ENCODE data around the gene DPY19L1.
"Not testable (repeated sequence)": the region's sequence is repeated elsewhere in the genome, so short reads cannot be mapped to it uniquely, and the experiment has no call there.

Gene DPY19L1

DNA sequence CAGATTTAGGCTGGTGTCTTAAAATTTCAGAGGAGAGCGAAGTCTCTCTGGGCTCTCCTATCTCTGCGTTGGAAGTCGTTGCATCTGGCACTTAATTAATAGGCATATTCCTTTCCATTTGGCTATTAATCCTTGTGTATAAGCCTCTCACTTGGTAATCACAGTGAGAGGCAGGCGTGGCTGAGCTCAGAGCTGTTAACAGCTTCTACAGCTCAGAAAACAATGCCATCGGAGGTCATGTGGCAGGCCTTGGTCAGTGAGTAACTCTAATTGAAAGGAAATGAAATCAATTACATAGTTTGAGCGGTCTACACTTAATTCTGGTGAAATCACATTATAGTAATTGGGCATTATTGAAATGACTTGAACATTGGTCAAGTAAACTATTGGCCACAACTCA is 135.1 kb downstream of the DPY19L1 start:
- DNase-seq (ENCODE audit: low spot score) (no peak), ATAC-seq (ENCODE audit: low read depth) (no peak)
- no peak overlapping the region for H3K4me3 ChIP-seq (ENCODE audit: severe bottlenecking)
- H3K4me1 ChIP-seq (ENCODE audit: insufficient read depth, poor library complexity, severe bottlenecking) = no peaks in the 10 kb centered on the region
- no peak overlapping the region for H3K27ac ChIP-seq (ENCODE audit: poor library complexity, severe bottlenecking)
- no peaks in the 10 kb centered on the region for H3K27me3 ChIP-seq (ENCODE audit: insufficient read depth, poor library complexity, severe bottlenecking)
- TF ChIP-seq, protein P1, sequence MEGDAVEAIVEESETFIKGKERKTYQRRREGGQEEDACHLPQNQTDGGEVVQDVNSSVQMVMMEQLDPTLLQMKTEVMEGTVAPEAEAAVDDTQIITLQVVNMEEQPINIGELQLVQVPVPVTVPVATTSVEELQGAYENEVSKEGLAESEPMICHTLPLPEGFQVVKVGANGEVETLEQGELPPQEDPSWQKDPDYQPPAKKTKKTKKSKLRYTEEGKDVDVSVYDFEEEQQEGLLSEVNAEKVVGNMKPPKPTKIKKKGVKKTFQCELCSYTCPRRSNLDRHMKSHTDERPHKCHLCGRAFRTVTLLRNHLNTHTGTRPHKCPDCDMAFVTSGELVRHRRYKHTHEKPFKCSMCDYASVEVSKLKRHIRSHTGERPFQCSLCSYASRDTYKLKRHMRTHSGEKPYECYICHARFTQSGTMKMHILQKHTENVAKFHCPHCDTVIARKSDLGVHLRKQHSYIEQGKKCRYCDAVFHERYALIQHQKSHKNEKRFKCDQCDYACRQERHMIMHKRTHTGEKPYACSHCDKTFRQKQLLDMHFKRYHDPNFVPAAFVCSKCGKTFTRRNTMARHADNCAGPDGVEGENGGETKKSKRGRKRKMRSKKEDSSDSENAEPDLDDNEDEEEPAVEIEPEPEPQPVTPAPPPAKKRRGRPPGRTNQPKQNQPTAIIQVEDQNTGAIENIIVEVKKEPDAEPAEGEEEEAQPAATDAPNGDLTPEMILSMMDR (IDR thresholded peaks at IDR 0.05; ENCODE audit: poor library complexity, severe bottlenecking) = no peak
- H3K36me3 ChIP-seq (ENCODE audit: low read depth) = no peaks in the 10 kb centered on the region
- H3K9me3 ChIP-seq (ENCODE audit: severe bottlenecking) = no peaks in the 10 kb centered on the region

DNA sequence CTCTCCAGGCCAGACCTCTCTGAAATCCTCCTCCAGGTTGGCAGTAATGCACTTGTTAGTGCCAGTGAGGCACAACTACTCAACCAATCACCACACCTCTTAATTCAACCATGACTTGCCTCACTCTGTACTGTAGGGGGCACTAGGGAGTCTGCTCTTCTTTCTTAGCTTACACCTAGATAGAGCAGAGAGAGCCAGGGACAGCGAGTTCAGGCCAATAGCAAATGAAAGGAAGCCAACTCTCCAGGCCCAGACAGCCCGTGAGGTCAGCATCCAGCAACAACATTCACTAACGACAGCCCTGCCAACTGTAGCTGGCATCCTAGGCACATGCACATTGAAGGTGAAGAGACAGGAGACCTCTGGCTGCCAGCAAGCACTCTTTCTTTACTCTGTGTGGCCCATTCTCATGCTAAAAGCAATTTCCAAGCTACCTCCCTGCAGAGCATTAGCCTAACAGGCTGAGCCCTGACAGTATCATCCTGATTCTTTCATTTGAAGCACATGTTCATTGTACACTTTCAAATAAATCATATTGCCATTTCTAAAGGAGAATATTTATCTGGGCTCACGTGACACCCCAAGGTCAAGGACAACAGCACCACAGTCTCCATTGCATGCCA is 136.3 kb downstream of the DPY19L1 start:
- Histone ChIP-seq H3K9me3 (ENCODE audit: severe bottlenecking) (no peaks in the 10 kb centered on the region), H3K4me1 (ENCODE audit: insufficient read depth, poor library complexity, severe bottlenecking) (no peaks in the 10 kb centered on the region), H3K36me3 (ENCODE audit: low read depth) (no peaks in the 10 kb centered on the region), H3K27ac (ENCODE audit: poor library complexity, severe bottlenecking) (no peak overlapping the region), H3K4me3 (ENCODE audit: severe bottlenecking) (no peak overlapping the region), H3K27me3 (ENCODE audit: insufficient read depth, poor library complexity, severe bottlenecking) (no peaks in the 10 kb centered on the region)
- ATAC-seq (ENCODE audit: low read depth) = no peak
- no peak for DNase-seq (ENCODE audit: low spot score)
- TF ChIP-seq, protein P1 (IDR thresholded peaks at IDR 0.05; ENCODE audit: poor library complexity, severe bottlenecking) = no peak

DNA sequence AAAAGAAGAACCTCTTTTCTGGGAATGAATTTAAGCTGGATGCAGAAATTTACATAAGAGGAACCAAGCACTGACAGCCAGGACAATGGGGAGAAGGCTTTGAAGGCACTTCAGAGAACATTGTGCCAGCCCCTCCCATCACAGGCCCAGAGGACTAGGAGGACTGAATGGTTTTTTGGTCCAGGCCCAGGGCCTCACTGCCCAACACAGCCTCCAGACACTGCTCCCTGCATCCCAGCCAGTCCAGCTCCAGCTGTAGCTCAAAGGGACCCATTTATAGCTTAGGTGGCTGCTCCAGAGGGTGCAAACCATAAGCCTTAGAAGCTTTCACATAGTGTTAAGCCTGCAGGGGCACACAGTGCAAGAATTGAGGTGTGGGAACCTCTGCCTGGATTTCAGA is 142.1 kb downstream of the DPY19L1 start:
- H3K9me3 ChIP-seq (ENCODE audit: severe bottlenecking) = no peaks in the 10 kb centered on the region
- no peak overlapping the region for H3K4me3 ChIP-seq (ENCODE audit: severe bottlenecking)
- H3K36me3 ChIP-seq (ENCODE audit: low read depth) = no peaks in the 10 kb centered on the region
- DNase-seq (ENCODE audit: low spot score) = no peak
- H3K27ac ChIP-seq (ENCODE audit: poor library complexity, severe bottlenecking) = no peak overlapping the region
- TF ChIP-seq, protein P1 (IDR thresholded peaks at IDR 0.05; ENCODE audit: poor library complexity, severe bottlenecking) = no peak
- H3K4me1 ChIP-seq (ENCODE audit: insufficient read depth, poor library complexity, severe bottlenecking) = peaks cover 4% of the 10 kb centered on the region
- no peaks in the 10 kb centered on the region for H3K27me3 ChIP-seq (ENCODE audit: insufficient read depth, poor library complexity, severe bottlenecking)
- ATAC-seq (ENCODE audit: low read depth) = no peak

DNA sequence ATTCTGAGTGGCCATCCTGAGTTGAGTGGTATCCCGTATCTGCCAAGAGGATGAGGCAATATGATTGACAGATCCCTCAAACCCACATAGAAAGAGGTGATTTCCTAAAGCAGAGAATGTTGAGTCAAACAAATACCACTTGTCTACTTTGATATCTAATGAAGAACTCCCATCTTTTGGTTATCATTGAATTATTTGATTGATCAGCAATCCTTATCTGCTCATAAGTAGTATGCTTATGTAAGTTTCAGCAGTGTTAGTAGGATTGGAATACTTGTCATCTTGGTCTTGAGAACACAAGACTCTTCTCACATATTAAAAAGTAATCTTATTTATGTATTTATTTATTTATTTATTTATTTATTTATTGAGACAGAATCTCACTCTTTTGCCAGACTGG is 147.3 kb downstream of the DPY19L1 start:
- DNase-seq (ENCODE audit: low spot score) = no peak
- Histone ChIP-seq H3K4me1 (ENCODE audit: insufficient read depth, poor library complexity, severe bottlenecking) (peaks cover 4% of the 10 kb centered on the region), H3K27ac (ENCODE audit: poor library complexity, severe bottlenecking) (no peak overlapping the region), H3K9me3 (ENCODE audit: severe bottlenecking) (no peaks in the 10 kb centered on the region), H3K36me3 (ENCODE audit: low read depth) (no peaks in the 10 kb centered on the region), H3K27me3 (ENCODE audit: insufficient read depth, poor library complexity, severe bottlenecking) (no peaks in the 10 kb centered on the region), H3K4me3 (ENCODE audit: severe bottlenecking) (no peak overlapping the region)
- no peak for ATAC-seq (ENCODE audit: low read depth)
- TF ChIP-seq, protein P1 (IDR thresholded peaks at IDR 0.05; ENCODE audit: poor library complexity, severe bottlenecking) = no peak

DNA sequence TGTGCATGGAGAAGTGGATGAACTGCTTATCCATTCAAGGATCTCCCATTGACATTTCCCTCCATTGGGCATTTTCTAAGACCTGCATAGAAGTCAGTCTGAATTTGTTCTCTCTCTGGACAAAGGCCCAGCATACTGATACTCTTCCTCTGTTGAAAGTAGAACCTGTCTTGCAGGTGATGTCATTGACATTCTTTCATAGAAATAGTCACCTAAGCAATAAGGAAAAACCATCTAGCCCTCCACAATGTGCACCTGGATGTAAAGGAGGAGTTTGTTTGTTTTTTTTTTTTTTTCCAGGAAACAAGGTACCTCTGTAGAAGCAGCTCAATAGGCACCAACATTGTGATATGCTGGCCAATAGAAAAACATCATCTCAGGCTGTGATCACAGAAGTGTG is 150.4 kb downstream of the DPY19L1 start:
- H3K4me1 ChIP-seq (ENCODE audit: insufficient read depth, poor library complexity, severe bottlenecking) = peaks cover 4% of the 10 kb centered on the region
- ATAC-seq (ENCODE audit: low read depth) (no peak), DNase-seq (ENCODE audit: low spot score) (no peak)

DNA sequence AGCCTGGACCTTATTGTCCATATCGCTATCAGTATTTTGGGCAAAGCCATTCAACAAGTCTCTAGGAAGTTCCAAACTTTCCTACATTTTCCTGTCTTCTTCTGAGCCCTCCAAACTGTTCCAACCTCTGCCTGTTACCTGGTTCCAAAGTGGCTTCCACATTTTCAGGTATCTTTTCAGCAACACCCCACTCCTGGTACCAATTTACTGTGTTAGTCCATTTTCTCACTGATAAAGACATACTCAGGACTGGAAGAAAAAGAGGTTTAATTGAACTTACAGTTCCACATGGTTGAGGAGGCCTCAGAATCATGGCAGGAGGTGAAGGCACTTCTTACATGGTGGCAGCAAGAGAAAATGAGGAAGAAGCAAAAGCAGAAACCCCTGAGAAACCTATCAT is 153.4 kb downstream of the DPY19L1 start:
- not testable (repeated sequence) for H3K27ac ChIP-seq (ENCODE audit: poor library complexity, severe bottlenecking); ATAC-seq (ENCODE audit: low read depth); DNase-seq (ENCODE audit: low spot score); H3K4me1 ChIP-seq (ENCODE audit: insufficient read depth, poor library complexity, severe bottlenecking); H3K4me3 ChIP-seq (ENCODE audit: severe bottlenecking); H3K36me3 ChIP-seq (ENCODE audit: low read depth); H3K27me3 ChIP-seq (ENCODE audit: insufficient read depth, poor library complexity, severe bottlenecking); H3K9me3 ChIP-seq (ENCODE audit: severe bottlenecking)

More for the DNA sequence above, 150.4 kb downstream of the DPY19L1 start:
- H3K27ac ChIP-seq (ENCODE audit: poor library complexity, severe bottlenecking) = no peak overlapping the region
- H3K4me3 ChIP-seq (ENCODE audit: severe bottlenecking) = no peak overlapping the region
- no peaks in the 10 kb centered on the region for H3K36me3 ChIP-seq (ENCODE audit: low read depth)
- TF ChIP-seq, protein P1 (IDR thresholded peaks at IDR 0.05; ENCODE audit: poor library complexity, severe bottlenecking) = no peak
- H3K27me3 ChIP-seq (ENCODE audit: insufficient read depth, poor library complexity, severe bottlenecking) = no peaks in the 10 kb centered on the region
- no peaks in the 10 kb centered on the region for H3K9me3 ChIP-seq (ENCODE audit: severe bottlenecking)
